Esophagus squamous epithelium (tissue), 4 donors: Measurements from ENCODE around the gene SLC24A3.

Experiments
- POLR2A ChIP-seq, 4 donors: fragments of 450-650 bp; IDR thresholded peaks; one replicate each; pipeline ENCODE4 v1.6.1; 2017; ENCODE audit warnings: antibody characterized with exemption in 4 of 4, mild to moderate bottlenecking in 4 of 4, moderate library complexity in 3 of 4
- TF ChIP-seq, protein P1 (sequence below), 6 experiments: fragments of 450-650 bp in 4 of 6; fragments of 200-600 bp in 2 of 6; sonication (generic) in 2 of 6; IDR thresholded peaks; one replicate each; pipeline ENCODE4 v1.5.1; 2016 to 2019; ENCODE audit warnings: antibody characterized with exemption in 6 of 6, mild to moderate bottlenecking in 4 of 6, moderate library complexity in 4 of 6

DNA sequence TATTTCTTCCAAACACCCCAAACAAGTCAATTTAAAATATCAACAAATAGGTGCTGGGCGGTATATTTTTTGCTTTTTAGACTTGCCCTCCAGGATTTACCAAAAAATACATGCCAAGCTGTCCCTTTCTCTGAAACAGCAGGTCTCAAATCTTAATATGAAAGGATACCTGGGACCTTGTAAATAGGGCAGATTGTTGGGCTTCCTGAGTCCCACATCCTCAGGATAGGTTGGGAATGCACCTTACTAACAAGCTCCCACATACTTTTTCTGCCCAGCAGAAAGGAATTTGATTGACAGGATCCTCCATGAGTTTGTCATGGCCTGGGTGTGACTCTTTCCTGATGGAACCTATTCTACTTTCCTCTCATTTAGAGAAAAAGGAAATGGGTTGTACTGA lies 4.9 kb upstream of the SLC24A3 start:
- TF ChIP-seq, protein P1, sequence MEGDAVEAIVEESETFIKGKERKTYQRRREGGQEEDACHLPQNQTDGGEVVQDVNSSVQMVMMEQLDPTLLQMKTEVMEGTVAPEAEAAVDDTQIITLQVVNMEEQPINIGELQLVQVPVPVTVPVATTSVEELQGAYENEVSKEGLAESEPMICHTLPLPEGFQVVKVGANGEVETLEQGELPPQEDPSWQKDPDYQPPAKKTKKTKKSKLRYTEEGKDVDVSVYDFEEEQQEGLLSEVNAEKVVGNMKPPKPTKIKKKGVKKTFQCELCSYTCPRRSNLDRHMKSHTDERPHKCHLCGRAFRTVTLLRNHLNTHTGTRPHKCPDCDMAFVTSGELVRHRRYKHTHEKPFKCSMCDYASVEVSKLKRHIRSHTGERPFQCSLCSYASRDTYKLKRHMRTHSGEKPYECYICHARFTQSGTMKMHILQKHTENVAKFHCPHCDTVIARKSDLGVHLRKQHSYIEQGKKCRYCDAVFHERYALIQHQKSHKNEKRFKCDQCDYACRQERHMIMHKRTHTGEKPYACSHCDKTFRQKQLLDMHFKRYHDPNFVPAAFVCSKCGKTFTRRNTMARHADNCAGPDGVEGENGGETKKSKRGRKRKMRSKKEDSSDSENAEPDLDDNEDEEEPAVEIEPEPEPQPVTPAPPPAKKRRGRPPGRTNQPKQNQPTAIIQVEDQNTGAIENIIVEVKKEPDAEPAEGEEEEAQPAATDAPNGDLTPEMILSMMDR (IDR thresholded peaks at IDR 0.05), result no peak
- TF ChIP-seq POLR2A (IDR thresholded peaks at IDR 0.05), result no peak
